H1 (cell line): Measurements from ENCODE around the gene EPS8. TPM values are rescaled to one million over a fixed set of nuclear protein-coding genes. Genes with fewer than 3 reads are reported as not detected.

ENCODE experiments used
- CTCF ChIA-PET: fragments of 300-600 bp; sonication (Branson Sonifier 250); formaldehyde crosslinking; loops from one replicate; lab custom pipeline; 2021; ENCODE audit not compliant: partially characterized antibody; lab: Charles Lee
- POLR2A ChIA-PET: fragments of 300-600 bp; sonication (Branson Sonifier 250); formaldehyde crosslinking; loops from one replicate; lab custom pipeline; 2021; ENCODE audit warnings: inconsistent platforms; ENCODE audit not compliant: partially characterized antibody; lab: Charles Lee
- DNase-seq, 2 experiments: peaks; one replicate each; pipeline versions ENCODE4 v3.0.0 to v3.0.0-alpha.2; 2010 to 2022; ENCODE audit warnings: low spot score in 2 of 2, low read depth in 1 of 2, mixed read lengths in 1 of 2
- FAIRE-seq: peaks from 2 replicates; lab custom pipeline; 2011; peaks lifted over from hg19 to GRCh38; lab: Jason Lieb, UNC
- H2AFZ ChIP-seq: 2 replicates; pipeline ENCODE4 v1.8.1; 2012; ENCODE audit warnings: low read length, inconsistent platforms
- H2AK5ac ChIP-seq: 2 replicates; pipeline ENCODE4 v1.6.1; 2013; ENCODE audit warnings: low read depth, low read length
- H2BK120ac ChIP-seq: replicated peaks from 2 replicates; pipeline ENCODE3; 2013; ENCODE audit warnings: low read depth, low read length, inconsistent platforms
- H2BK12ac ChIP-seq: 2 replicates; pipeline ENCODE4 v1.6.1; 2013; ENCODE audit warnings: low read depth, low read length
- H2BK15ac ChIP-seq: 2 replicates; pipeline ENCODE4 v1.6.1; 2013; ENCODE audit warnings: low read length
- H2BK20ac ChIP-seq: 2 replicates; pipeline ENCODE4 v1.6.1; 2013; ENCODE audit warnings: low read length
- H2BK5ac ChIP-seq: 2 replicates; pipeline ENCODE4 v1.6.1; 2013; ENCODE audit warnings: low read depth, low read length
- H3K14ac ChIP-seq: 2 replicates; pipeline ENCODE4 v1.6.1; 2013; ENCODE audit warnings: inconsistent platforms; ENCODE audit not compliant: insufficient read length
- H3K18ac ChIP-seq: 2 replicates; pipeline ENCODE4 v1.6.1; 2013; ENCODE audit warnings: low read length; ENCODE audit errors: extremely low read depth
- H3K23ac ChIP-seq: 2 replicates; pipeline ENCODE4 v1.6.1; 2013; ENCODE audit warnings: inconsistent platforms; ENCODE audit not compliant: insufficient read length
- H3K23me2 ChIP-seq: 2 replicates; pipeline ENCODE4 v1.6.1; 2013; ENCODE audit warnings: low read depth, low read length
- H3K27ac ChIP-seq: 2 replicates; pipeline ENCODE4 v1.6.1; 2011; ENCODE audit warnings: low read depth, low read length, inconsistent platforms
- H3K27me3 ChIP-seq, 4 experiments: replicated peaks in 1 of 4; 1 replicate in 1 of 4; 2 replicates in 3 of 4; pipeline versions ENCODE4 v1.6.1 to v1.8.1; 2011 to 2013; ENCODE audit warnings: low read length in 3 of 4, mild to moderate bottlenecking in 3 of 4, inconsistent platforms in 2 of 4, mixed read lengths in 2 of 4, moderate library complexity in 1 of 4; ENCODE audit not compliant: control insufficient read depth in 3 of 4, insufficient read depth in 3 of 4; ENCODE audit errors: extremely low read depth in 1 of 4
- H3K36me3 ChIP-seq, 4 experiments: 2 replicates each; pipeline versions ENCODE4 v1.6.1 to v1.8.1; 2011 to 2013; ENCODE audit warnings: mild to moderate bottlenecking in 4 of 4, low read length in 3 of 4, moderate library complexity in 2 of 4, control low read depth in 1 of 4, inconsistent platforms in 1 of 4; ENCODE audit not compliant: insufficient read depth in 4 of 4, control insufficient read depth in 2 of 4
- H3K4ac ChIP-seq: replicated peaks from 2 replicates; pipeline ENCODE3; 2013; ENCODE audit warnings: low read length, low read depth, mixed read lengths, inconsistent platforms; ENCODE audit not compliant: insufficient read length
- H3K4me1 ChIP-seq, 4 experiments: replicated peaks in 1 of 4; 1 replicate in 1 of 4; 2 replicates in 3 of 4; pipeline versions ENCODE4 v1.6.1 to v1.8.1; 2011 to 2013; ENCODE audit warnings: low read length in 3 of 4, inconsistent platforms in 2 of 4, mixed read lengths in 1 of 4; ENCODE audit not compliant: insufficient read depth in 4 of 4, control insufficient read depth in 3 of 4
- H3K4me2 ChIP-seq, 2 experiments: 2 replicates each; pipeline versions ENCODE4 v1.6.1 to v1.8.1; 2011 to 2013; ENCODE audit warnings: low read depth in 2 of 2, low read length in 2 of 2, control low read depth in 1 of 2, inconsistent platforms in 1 of 2, mild to moderate bottlenecking in 1 of 2; ENCODE audit not compliant: insufficient read depth in 1 of 2
- H3K4me3 ChIP-seq, 4 experiments: fragments of 200-600, 300-600 bp in 1 of 4; sonication (generic), shearing (Covaris generic), sonication (Bioruptor Twin) in 1 of 4; 2 replicates each; pipeline versions ENCODE4 v1.5.1 to v1.8.1; 2011 to 2016; ENCODE audit warnings: low read length in 4 of 4, low read depth in 3 of 4, control low read depth in 2 of 4, inconsistent platforms in 2 of 4, mild to moderate bottlenecking in 2 of 4, mixed read lengths in 1 of 4, moderate library complexity in 1 of 4; ENCODE audit not compliant: insufficient read depth in 2 of 4; ENCODE audit errors: extremely low read depth in 1 of 4
- H3K56ac ChIP-seq: replicated peaks from 2 replicates; pipeline ENCODE3; 2013; ENCODE audit warnings: low read depth, mild to moderate bottlenecking, mixed read lengths, low read length, inconsistent platforms; ENCODE audit not compliant: insufficient read length
- H3K79me1 ChIP-seq: 2 replicates; pipeline ENCODE4 v1.6.1; 2013; ENCODE audit warnings: low read depth, low read length, control low read depth
- H3K79me2 ChIP-seq, 2 experiments: 2 replicates each; pipeline versions ENCODE4 v1.6.1 to v1.8.1; 2012 to 2013; ENCODE audit warnings: low read length in 2 of 2, mild to moderate bottlenecking in 2 of 2, inconsistent platforms in 1 of 2; ENCODE audit not compliant: insufficient read depth in 2 of 2, control insufficient read depth in 1 of 2
- H3K9ac ChIP-seq, 4 experiments: replicated peaks in 1 of 4; 1 replicate in 1 of 4; 2 replicates in 3 of 4; pipeline versions ENCODE4 v1.6.1 to v1.8.1; 2011 to 2013; ENCODE audit warnings: low read depth in 3 of 4, low read length in 3 of 4, control low read depth in 2 of 4, mild to moderate bottlenecking in 2 of 4, moderate library complexity in 2 of 4, inconsistent platforms in 1 of 4; ENCODE audit errors: extremely low read depth in 1 of 4
- H3K9me3 ChIP-seq, 2 experiments: 2 replicates each; pipeline versions ENCODE4 v1.6.1 to v1.8.1; 2012 to 2013; ENCODE audit warnings: mild to moderate bottlenecking in 2 of 2, moderate library complexity in 2 of 2, control low read depth in 1 of 2, inconsistent platforms in 1 of 2, low read depth in 1 of 2, low read length in 1 of 2, mixed read lengths in 1 of 2; ENCODE audit not compliant: insufficient read depth in 2 of 2
- H4K20me1 ChIP-seq, 2 experiments: replicated peaks in 1 of 2; 2 replicates each; pipeline versions ENCODE3 to v1.8.1; 2011 to 2013; ENCODE audit warnings: inconsistent platforms in 2 of 2, low read length in 2 of 2, mild to moderate bottlenecking in 1 of 2; ENCODE audit not compliant: insufficient read depth in 2 of 2, control insufficient read depth in 1 of 2
- H4K5ac ChIP-seq: 2 replicates; pipeline ENCODE4 v1.6.1; 2013; ENCODE audit warnings: low read length, low read depth, mixed read lengths, inconsistent platforms; ENCODE audit not compliant: insufficient read length
- H4K8ac ChIP-seq: 2 replicates; pipeline ENCODE4 v1.8.0; 2013; ENCODE audit warnings: mild to moderate bottlenecking, moderate library complexity, low read length, inconsistent platforms; ENCODE audit not compliant: insufficient read depth; ENCODE audit errors: extremely low read depth
- H4K91ac ChIP-seq: replicated peaks from 2 replicates; pipeline ENCODE3; 2013; ENCODE audit warnings: low read length, mixed read lengths, inconsistent platforms; ENCODE audit not compliant: insufficient read length
- CBX8 ChIP-seq: fragments of 300-800, 300-1000 bp; sonication (generic); IDR thresholded peaks from 2 replicates; pipeline ENCODE4 v1.7.1; 2016; ENCODE audit warnings: low read depth, low read length, borderline replicate concordance
- NRF1 ChIP-seq: IDR thresholded peaks from 2 replicates; pipeline ENCODE4 v1.6.1; 2011; ENCODE audit warnings: mild to moderate bottlenecking, low read depth, low read length, improper control_type of control experiment
- RAD21 ChIP-seq, 2 experiments: IDR thresholded peaks in 1 of 2; conservative IDR thresholded peaks in 1 of 2; 2 replicates each; pipeline ENCODE4 v1.6.1; 2011; ENCODE audit warnings: low read depth in 2 of 2, low read length in 2 of 2, improper control_type of control experiment in 1 of 2, inconsistent platforms in 1 of 2, mild to moderate bottlenecking in 1 of 2, moderate library complexity in 1 of 2
- RBBP5 ChIP-seq: IDR thresholded peaks from 2 replicates; pipeline ENCODE4 v1.7.1; 2012; ENCODE audit warnings: low read depth, mild to moderate bottlenecking, inconsistent platforms, low read length, moderate library complexity, borderline replicate concordance
- RXRA ChIP-seq: IDR thresholded peaks from 2 replicates; pipeline ENCODE4 v1.6.1; 2011; ENCODE audit warnings: low read depth, mild to moderate bottlenecking, low read length, moderate library complexity; ENCODE audit not compliant: insufficient read depth
- WGBS, 2 experiments: shearing (Covaris generic) in 1 of 2; methylation state at CpG; one replicate each; pipeline versions ENCODE4 v1.1.6 to v1.1.7; 2013 to 2015; ENCODE audit warnings: low lambda C conversion rate in 2 of 2, mixed read lengths in 2 of 2, inconsistent platforms in 1 of 2, low coverage in 1 of 2, missing lambda C conversion rate in 1 of 2; ENCODE audit not compliant: insufficient replicate concordance in 2 of 2, insufficient coverage in 1 of 2, insufficient read length in 1 of 2; ENCODE audit errors: extremely low coverage in 1 of 2, missing lambda C conversion rate in 1 of 2; 5-methylcytosine and 5-hydroxymethylcytosine counted together
- polyA plus RNA-seq, 7 experiments: library from polyadenylated mRNA; depleted of rRNA in 3 of 7; stranded (reverse) in 5 of 7; unstranded in 2 of 7; fragments of >200 nt in 5 of 7; fragments of 200-250 nt in 2 of 7; gene quantifications; 1 replicate in 5 of 7; 2 replicates in 1 of 7; 4 replicates in 1 of 7; pipeline versions ENCODE4 v1.2.1 to v1.2.3, GENCODE V29; 2011 to 2013; ENCODE audit warnings: missing spikeins in 2 of 7, mixed read lengths in 2 of 7
- total RNA-seq: library from RNA; stranded (reverse); fragmentation: NEBNext Ultra II Directional; extraction: Animal tissue kit (Norgen Biotek cat#: 25700); gene quantifications from 2 replicates; pipeline ENCODE4 v1.2.1, GENCODE V29; 2021

EPS8 gene
- total and polyA plus RNA-seq, 2 of the 8 experiments (the other 6 are each of a cell fraction or from before 2014, with no cell fraction given), result 3.0 to 4.6 TPM

DNA sequence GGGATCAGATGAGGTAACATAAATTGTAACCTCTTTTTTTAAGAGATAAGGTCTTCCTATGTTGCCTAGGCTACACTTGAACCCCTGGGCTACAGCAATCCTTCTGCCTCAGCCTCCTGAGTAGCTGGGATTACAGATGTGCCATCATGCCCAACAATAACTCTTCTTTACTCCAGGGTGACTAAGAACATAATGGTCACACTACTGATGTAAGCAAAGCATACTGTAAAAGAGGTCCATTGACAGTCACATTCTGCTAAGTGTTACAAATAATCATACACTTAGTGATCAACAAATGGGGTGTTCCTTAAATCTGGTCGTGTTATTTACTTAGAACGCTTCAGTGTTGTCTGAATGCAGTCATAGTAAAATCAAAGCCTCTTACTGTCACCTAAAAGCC lies 68.9 kb downstream of the EPS8 start:
- H3K23ac ChIP-seq, result no peak overlapping the region
- H3K4me3 ChIP-seq, result no peak overlapping the region
- H2AK5ac ChIP-seq, result no peak overlapping the region
- no peaks in the 10 kb centered on the region for H3K4me1 ChIP-seq
- H4K8ac ChIP-seq, result no peak overlapping the region
- no peak overlapping the region for H4K91ac ChIP-seq
- H3K9ac ChIP-seq, result no peak overlapping the region
- H3K27ac ChIP-seq, result no peak overlapping the region
- H3K4me2 ChIP-seq, result no peak overlapping the region
- DNase-seq (no peak), FAIRE-seq (no peak)
- H3K9me3 ChIP-seq, result no peaks in the 10 kb centered on the region
- H3K36me3 ChIP-seq, result no peaks in the 10 kb centered on the region
- H3K79me1 ChIP-seq, result no peaks in the 10 kb centered on the region
- H2BK20ac ChIP-seq, result no peak overlapping the region
- H3K4ac ChIP-seq, result no peak overlapping the region
- ChIA-PET CTCF (no interaction called here), POLR2A (no interaction called here)
- H2BK15ac ChIP-seq, result no peak overlapping the region
- H2BK120ac ChIP-seq, result no peak overlapping the region
- H4K5ac ChIP-seq, result no peak overlapping the region
- no peaks in the 10 kb centered on the region for H4K20me1 ChIP-seq
- H2BK12ac ChIP-seq, result no peak overlapping the region
- H3K23me2 ChIP-seq, result no peaks in the 10 kb centered on the region
- no peak overlapping the region for H3K18ac ChIP-seq
- H2BK5ac ChIP-seq, result no peak overlapping the region
- H3K14ac ChIP-seq, result no peak overlapping the region
- H3K56ac ChIP-seq, result no peak overlapping the region
- H2AFZ ChIP-seq, result no peak overlapping the region
- no peaks in the 10 kb centered on the region for H3K27me3 ChIP-seq
- no peaks in the 10 kb centered on the region for H3K79me2 ChIP-seq
- WGBS, 2 experiments, result 86% methylated on average over 2 of the region's 2 CpGs; no CpG with 5 or more reads in 1 of the 2 experiments
- no peak for TF ChIP-seq CBX8
- TF ChIP-seq NRF1, result no peak
- TF ChIP-seq RXRA, result no peak
- no peak for TF ChIP-seq RAD21 (IDR thresholded peaks at IDR 0.05 in 1 of 2, conservative IDR thresholded peaks at IDR 0.05 in 1 of 2; ENCODE audit: low read depth in 2 of 2, low read length in 2 of 2)
- TF ChIP-seq RBBP5, result no peak
